GM23248 (cell line): ENCODE measurements around the gene CARM1.
"Not testable (repeated sequence)": the region's sequence is repeated elsewhere in the genome, so short reads cannot be mapped to it uniquely, and the experiment has no call there.

ENCODE experiments used
- EZH2 ChIP-seq: fragments of 200-600 bp; sonication (generic); IDR thresholded peaks from 2 replicates; pipeline ENCODE4 v1.6.1; 2018; ENCODE audit warnings: antibody characterized with exemption, mild to moderate bottlenecking; ENCODE audit not compliant: insufficient read depth, poor library complexity, severe bottlenecking
- EZH2phosphoT487 ChIP-seq: fragments of 200-600 bp; sonication (generic); IDR thresholded peaks from 2 replicates; pipeline ENCODE4 v1.6.1; 2018; ENCODE audit warnings: antibody characterized with exemption, moderate library complexity, mild to moderate bottlenecking, low read depth; ENCODE audit not compliant: insufficient read depth

- TF ChIP-seq EZH2, EZH2phosphoT487: not testable (repeated sequence)
These were observed 1.5 kb upstream of the CARM1 start for GRCh38 chr19:10869872-10870311.
